ENCODE measurements around the gene SSUH2. TPM values are rescaled to one million over a fixed set of nuclear protein-coding genes. Genes with fewer than 3 reads are reported as not detected.

The SSUH2 gene
- total and polyA plus RNA-seq, 9 of the 15 experiments (the other 6 are each of a cell fraction or from before 2014, with no cell fraction given): 0.04 to 0.17 (median 0.04) TPM; not detected in 6

GRCh38 chr3:8579943-8580342 is 64.7 kb downstream of the SSUH2 start:
- in situ Hi-C loops (cut with MboI): no loop called here
- Histone ChIP-seq H3K9me1 (ENCODE audit: control insufficient read depth, insufficient read depth, low read length) (no peaks in the 10 kb centered on the region), H3K36me3 (ENCODE audit: control insufficient read depth, insufficient read depth, low read length) (no peaks in the 10 kb centered on the region), H2AFZ (ENCODE audit: low read depth, low read length) (no peak overlapping the region), H3K27ac (ENCODE audit: extremely low read depth, low read depth, low read length) (no peak overlapping the region), H3K9ac (ENCODE audit: insufficient read depth in 1 of 2, low read depth in 2 of 2, low read length in 2 of 2) (no peak overlapping the region), H3K27me3 (ENCODE audit: control insufficient read depth in 2 of 2, insufficient read depth in 2 of 2, low read length in 2 of 2) (peaks cover 0 to 6% of the 10 kb centered on the region in 2 experiments; a peak in 1 of 5 replicates), H4K20me1 (replicated peaks; ENCODE audit: control insufficient read depth, insufficient read depth, low read length) (no peaks in the 10 kb centered on the region), H3K4me3 (no peak overlapping the region), H3K9me3 (replicated peaks; ENCODE audit: control insufficient read depth, insufficient read depth, low read depth, low read length) (no peaks in the 10 kb centered on the region), H3K79me2 (ENCODE audit: control insufficient read depth, insufficient read depth, low read length) (no peaks in the 10 kb centered on the region), H3K4me1 (replicated peaks in 1 of 2; ENCODE audit: control insufficient read depth in 2 of 2, insufficient read depth in 2 of 2, low read length in 2 of 2) (no peaks in the 10 kb centered on the region), H3K4me2 (ENCODE audit: insufficient read depth, low read length) (no peak overlapping the region)
- WGBS (ENCODE audit: insufficient coverage, low coverage, missing lambda C conversion rate): 0% methylated on average over 5 of the region's 5 CpGs
- ChIA-PET POLR2A (interaction anchor here (1.6 kb wide), 1 partner anchor 12 kb away, joined by 3 read pairs; no protein-coding TSS in a partner anchor), CTCF (ENCODE audit: low intra/inter-chr PET ratio) (no interaction called here)
- BruUV-seq (replicated peaks): no TSS peak
- no peak for DNase-seq (ENCODE audit: extremely low read depth in 1 of 4, low spot score in 3 of 4)
- TF ChIP-seq, protein P1, sequence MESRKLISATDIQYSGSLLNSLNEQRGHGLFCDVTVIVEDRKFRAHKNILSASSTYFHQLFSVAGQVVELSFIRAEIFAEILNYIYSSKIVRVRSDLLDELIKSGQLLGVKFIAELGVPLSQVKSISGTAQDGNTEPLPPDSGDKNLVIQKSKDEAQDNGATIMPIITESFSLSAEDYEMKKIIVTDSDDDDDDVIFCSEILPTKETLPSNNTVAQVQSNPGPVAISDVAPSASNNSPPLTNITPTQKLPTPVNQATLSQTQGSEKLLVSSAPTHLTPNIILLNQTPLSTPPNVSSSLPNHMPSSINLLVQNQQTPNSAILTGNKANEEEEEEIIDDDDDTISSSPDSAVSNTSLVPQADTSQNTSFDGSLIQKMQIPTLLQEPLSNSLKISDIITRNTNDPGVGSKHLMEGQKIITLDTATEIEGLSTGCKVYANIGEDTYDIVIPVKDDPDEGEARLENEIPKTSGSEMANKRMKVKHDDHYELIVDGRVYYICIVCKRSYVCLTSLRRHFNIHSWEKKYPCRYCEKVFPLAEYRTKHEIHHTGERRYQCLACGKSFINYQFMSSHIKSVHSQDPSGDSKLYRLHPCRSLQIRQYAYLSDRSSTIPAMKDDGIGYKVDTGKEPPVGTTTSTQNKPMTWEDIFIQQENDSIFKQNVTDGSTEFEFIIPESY (CRISPR knock-in tag; IDR thresholded peaks at IDR 0.05): no peak
- TF ChIP-seq, protein P2, sequence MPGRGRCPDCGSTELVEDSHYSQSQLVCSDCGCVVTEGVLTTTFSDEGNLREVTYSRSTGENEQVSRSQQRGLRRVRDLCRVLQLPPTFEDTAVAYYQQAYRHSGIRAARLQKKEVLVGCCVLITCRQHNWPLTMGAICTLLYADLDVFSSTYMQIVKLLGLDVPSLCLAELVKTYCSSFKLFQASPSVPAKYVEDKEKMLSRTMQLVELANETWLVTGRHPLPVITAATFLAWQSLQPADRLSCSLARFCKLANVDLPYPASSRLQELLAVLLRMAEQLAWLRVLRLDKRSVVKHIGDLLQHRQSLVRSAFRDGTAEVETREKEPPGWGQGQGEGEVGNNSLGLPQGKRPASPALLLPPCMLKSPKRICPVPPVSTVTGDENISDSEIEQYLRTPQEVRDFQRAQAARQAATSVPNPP (IDR thresholded peaks at IDR 0.05; ENCODE audit: borderline replicate concordance, insufficient read depth, insufficient read length): no peak
- TF ChIP-seq ZNF740 (CRISPR knock-in tag; IDR thresholded peaks at IDR 0.05): no peak
- TF ChIP-seq ZNF740 (tag; IDR thresholded peaks at IDR 0.05): no peak
- no peak for TF ChIP-seq PHF21A (IDR thresholded peaks at IDR 0.05; ENCODE audit: borderline replicate concordance, low read depth)
- no peak for TF ChIP-seq TOE1 (IDR thresholded peaks at IDR 0.05; ENCODE audit: borderline replicate concordance)
- TF ChIP-seq TOE1 (CRISPR knock-in tag; IDR thresholded peaks at IDR 0.05; ENCODE audit: borderline replicate concordance, low read depth): no peak
- no peak for TF ChIP-seq FOSL1 (tag; conservative IDR thresholded peaks at IDR 0.05)
- no peak for TF ChIP-seq NBN (IDR thresholded peaks at IDR 0.05; ENCODE audit: low read depth)
- TF ChIP-seq ZNF280B (CRISPR knock-in tag; IDR thresholded peaks at IDR 0.05): no peak
- no peak for ATAC-seq
- intact Hi-C loops (cut with micrococcal nuclease): no loop called here
- no peak for FAIRE-seq

Measured in K562 (cell line).